ENCODE results near the gene AURKA.

The AURKA gene

DNA sequence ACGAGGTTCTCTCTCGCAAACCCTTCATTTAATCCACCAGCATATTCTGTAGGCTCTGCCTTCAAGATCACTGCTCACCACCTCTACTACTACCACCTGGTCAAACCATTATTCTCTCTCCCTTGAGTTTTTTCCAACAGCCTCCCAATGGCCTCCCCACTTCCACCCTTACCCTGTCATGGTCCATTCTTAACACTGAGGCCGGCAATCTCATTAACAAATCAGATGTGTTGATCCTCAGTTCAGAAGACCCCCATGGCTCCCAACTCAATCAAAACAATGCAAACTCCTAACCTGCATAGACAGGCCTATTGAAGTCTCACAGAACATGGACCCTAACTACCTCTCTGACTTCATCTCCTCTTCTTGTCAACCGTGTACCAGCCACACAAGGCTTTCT lies 2.2 kb downstream of the AURKA start:
- DNase-seq, result no peak

DNA sequence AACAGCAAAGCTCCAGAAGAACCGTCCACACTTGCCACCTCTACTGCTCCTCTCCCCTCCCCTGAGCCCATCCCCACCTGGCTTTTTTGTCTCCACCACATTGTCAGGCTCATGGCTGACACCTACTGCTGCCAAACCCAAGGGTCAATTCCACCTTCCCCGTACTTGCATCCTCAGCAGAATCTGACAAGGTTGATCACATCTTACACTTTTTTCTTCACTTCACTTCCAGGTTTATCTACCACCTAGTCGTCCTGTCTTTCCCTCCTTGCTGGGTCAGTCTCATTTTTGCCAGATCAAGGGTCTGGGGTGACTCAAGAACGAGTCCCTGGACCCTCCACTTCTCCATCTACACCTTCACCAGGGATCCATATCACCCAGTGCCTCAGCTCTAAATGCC lies 3.1 kb downstream of the AURKA start:
- no peak for DNase-seq

DNA sequence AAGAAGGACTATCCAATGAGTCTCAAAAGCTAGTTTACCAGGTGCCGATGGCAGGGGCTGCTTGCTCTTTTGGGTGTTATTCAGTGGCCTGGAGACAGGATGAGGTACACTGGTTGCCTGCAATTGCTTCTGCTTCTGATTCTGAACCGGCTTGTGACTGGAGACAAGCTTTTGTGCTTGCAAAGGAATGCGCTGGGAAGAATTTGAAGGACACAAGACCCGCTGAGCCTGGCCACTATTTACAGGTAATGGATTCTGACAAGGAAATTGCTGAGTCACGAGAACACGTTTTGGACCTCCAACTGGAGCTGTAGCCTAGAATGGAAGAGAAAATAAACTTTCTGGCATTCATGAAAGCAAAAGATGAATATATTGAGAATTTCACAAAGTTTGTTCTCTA lies 5.8 kb downstream of the AURKA start:
- DNase-seq, result no peak

DNA sequence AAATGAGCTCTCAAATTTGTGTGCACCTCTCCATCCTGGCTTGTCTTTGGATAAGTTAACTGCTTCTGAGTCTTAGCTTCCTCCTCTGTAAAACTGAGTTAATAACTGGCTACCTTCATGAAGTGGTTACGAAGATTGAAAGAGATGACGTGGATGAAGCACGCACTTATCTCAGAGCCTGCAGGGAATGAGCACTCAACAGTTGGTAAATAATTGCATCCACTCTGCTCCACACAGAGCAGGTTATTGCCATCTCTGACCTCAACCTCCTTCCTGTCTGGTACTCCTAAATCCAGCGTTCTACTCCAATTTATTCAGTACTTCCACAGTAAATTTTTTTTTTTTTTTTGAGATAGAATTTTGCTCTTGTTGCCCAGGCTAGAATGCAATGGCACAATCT lies 6.9 kb downstream of the AURKA start:
- DNase-seq, result no peak

DNA sequence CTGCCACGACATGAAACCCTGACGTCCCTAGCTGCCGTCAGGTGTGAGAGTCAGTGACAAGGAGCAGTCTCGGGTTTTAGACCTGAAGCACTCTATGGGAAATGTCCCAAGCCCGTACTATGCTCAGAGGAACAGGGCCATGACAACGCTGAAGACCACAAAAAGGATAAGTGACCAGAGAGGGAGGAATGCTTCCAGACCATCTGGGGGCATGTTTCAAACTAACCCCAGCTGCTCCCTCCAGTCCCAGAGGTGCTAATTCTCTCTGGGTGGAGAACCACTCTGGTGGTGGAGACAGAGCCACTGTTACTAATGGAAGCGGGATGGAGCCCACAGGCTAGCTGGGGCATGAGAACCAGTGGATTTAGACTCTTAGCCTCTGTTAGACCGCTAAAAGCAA lies 8.7 kb downstream of the AURKA start:
- DNase-seq, result no peak

DNA sequence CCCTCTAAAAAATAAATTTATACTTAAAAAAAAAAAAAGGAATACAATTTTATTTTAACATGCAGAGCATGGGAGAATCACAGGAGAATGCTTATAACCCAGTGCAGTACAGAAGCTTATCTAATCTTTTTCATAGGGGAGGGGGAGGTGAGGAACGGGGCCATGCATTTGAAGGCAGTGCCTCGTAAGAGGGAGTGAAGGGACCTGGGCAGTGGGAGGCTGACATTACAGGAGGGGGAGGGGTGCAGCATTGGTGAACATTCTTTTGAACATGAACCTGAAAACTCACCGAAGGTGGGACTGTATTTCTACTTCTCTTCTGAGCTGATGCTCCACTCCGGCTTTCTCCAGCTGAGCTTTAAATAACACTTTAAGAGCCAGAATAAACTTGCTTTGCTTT lies 9.3 kb downstream of the AURKA start:
- DNase-seq, result no peak

DNA sequence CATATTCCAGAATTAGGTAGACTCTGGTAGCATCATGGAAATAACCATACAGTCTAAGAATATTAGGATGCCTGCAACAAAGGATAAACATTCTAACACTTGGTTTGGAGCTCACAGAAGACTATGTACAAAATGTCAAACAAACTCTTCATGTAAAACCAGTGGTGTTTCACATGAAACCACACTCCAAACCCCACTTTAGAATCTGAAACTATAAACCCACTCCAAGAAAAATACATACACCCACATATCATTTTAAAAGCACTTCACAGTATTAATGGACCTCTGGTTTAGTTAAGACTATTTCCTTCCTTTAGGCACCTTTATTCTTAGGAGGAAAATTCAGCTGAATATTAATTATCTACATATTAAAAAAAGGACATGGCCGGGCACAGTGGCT lies 10.5 kb downstream of the AURKA start:
- DNase-seq, result no peak

DNA sequence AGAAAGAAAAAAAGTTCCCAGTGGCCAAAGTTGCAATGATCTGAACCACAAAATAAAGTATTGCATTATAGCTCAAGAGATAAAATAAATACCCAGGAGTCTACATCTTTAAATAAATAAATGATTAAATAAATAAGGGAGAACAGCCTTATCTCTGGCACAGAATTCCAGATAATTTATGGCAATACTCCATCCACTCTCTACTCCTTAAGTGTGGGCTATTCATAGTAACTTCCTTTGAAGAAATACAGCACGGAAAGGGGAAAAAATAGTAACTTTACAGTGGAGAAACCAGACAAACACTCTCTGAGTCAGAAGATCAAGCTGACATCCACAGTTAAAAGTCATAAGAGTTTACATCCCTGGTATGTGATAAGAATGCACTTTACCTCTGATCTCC lies 11.6 kb downstream of the AURKA start:
- DNase-seq, result no peak

DNA sequence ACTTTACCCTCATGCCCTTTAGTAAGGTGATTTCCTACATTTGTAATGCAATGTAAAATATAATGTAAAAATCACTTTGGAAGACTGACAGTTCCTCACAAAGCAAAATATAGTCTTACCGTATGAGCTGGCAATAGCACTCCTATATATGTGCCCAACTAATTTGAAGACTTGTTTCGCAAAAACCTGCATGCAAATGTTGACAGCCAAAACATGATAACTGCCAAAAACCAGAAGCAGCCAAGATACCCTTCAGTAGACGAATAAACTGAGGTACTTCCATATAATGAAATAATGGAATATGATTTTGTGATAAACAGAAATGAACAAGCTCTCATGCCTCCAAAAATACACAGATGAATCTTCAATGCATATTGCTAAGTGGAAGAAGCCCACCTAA lies 13.6 kb downstream of the AURKA start:
- no peak for DNase-seq

DNA sequence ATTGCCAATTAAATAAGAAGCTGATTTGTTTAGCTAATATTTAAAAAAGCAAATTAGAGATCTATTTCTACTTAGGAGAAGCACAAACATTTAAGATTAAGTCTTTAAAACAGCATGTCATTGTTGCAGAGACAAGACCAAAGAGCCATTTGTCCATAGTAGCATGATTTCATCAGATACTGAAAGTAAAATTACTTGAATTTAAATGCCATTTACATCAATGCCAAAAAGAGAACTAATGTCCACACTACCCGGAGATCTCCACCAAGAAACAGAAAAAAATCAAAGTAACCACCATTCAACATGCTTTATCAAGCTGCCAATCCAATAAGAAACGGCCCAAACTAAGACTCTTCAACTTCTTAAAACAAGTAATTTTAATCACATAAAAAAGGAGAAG lies 15.7 kb downstream of the AURKA start:
- no peak for DNase-seq

DNA sequence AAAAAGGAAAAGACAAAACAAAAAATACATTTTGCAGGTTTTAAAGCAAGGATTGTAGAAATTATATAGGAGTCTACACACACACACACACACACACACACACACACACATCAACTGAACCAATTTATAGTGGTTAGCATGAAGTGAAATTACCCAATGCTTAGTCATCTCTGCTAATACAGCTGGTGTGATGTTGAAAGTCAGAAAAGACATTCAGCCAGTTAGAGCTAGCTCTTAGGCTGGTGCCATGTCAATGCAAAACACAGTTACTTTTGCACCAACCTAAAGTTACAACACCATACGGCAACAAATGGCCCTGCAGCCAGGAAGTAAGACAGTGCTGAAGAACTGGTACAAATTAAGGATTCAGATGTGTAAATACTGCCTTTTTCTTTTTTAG lies 18.1 kb downstream of the AURKA start:
- DNase-seq, result no peak

DNA sequence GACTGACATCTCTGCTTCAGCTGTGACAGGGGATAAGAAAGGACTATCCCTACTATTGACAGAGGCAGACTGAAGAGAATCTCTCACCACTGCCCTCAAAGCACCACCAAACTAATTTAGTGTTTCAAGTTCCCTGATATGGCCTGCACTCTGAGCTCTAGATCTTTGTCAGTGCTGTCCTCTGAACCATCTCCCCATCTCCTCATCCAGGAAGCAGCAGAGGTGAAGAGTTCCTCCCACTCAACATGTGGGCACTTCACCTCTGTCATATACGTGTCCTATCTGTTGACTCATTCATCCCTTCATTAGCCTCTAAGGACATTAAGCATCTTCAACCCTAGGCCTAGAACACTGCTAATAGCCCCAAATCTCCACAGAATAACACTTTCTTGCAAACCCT lies 19.2 kb downstream of the AURKA start:
- DNase-seq, result no peak

DNA sequence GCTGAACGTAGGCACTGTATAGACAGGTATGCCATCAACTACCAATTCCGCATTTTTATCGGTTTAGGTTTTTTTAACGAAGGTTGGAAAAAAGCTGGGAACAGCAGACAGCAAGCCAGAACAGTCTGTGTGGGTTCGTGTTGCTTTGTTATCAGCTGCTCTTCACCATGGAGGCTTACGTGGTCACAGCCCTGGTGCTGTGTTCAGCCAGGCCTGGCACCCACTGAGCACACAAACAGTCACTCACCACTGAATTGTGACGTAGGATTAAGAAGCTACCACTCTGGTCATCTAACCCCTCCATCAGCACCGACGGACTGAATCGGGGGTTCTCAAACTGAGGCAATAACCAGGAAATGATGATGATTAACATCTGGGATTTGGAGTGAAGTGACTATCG lies 20.0 kb downstream of the AURKA start:
- DNase-seq, result no peak

DNA sequence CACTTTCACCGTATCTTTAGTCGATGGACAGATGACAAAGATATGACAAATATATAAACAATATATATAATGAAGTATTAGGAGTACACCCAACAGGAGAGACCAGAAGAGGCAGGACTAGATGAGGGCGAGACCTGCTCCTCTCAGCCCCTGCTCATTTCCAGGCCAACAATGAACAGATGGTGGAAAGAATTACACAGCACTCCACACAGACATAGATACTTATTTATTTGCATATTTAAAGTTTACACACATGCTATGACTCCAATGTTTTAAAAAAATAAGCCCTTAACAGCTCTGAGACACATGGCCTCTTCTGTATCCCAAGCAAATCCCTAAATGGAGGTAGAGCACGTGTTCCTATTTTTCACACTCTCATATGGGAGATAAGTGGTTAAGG lies 22.8 kb downstream of the AURKA start:
- no peak for DNase-seq

DNA sequence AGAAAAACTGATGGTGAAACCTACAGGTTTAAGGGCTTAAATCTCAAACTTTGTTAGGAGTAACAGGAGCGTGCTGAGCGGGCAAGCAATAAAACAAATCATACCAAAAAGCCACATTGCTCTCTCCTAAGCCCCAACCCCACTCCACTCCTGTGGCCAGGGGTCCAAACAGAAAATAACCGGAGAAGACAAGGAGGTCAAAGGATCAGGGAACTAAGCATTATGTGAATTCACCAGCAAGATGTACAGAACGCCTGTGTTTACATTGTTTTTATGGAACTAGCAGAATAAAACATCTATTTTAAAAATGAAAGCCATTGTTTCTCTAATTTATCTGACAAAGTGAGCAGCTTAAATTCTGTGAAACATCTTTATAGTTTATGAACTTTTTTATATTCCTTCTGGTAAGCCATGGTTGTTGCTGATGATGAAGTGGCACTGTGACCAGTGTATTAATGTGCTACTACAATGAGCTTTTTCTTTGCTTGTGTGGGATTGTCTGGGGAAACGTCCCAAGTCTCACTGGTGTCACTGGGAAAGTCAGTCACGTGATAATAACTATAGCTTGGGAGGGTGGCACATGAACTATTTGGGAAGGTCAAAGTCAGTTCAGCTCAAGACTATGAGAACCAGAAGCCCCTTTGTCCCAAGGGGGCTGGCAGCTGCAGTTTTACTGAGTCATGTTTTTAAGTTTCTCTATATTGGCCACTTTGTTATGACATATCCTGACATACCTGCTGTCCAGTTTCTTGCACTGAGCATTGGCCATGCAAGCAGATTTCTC lies 23.5 kb downstream of the AURKA start:
- no peak for DNase-seq

DNA sequence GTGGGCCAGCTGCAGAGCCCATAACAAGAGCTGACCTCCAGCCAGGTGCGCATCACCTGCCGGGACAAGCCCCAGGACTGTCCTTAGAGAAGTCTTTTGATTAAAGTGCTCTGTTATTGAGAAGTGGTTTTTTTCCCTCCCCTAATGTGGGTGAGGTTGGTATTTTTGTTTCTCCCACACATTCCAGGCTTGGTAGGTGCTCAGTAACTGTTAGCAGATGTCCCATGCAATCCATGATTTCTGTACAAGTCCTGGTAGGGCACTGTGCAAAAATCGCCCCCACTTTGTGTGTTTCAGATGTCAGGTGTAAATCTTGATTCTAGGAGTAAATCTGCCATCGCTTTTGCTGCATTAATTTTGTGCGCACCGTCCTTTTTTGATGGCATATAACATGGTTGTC lies 28.5 kb downstream of the AURKA start:
- DNase-seq, result no peak

DNA sequence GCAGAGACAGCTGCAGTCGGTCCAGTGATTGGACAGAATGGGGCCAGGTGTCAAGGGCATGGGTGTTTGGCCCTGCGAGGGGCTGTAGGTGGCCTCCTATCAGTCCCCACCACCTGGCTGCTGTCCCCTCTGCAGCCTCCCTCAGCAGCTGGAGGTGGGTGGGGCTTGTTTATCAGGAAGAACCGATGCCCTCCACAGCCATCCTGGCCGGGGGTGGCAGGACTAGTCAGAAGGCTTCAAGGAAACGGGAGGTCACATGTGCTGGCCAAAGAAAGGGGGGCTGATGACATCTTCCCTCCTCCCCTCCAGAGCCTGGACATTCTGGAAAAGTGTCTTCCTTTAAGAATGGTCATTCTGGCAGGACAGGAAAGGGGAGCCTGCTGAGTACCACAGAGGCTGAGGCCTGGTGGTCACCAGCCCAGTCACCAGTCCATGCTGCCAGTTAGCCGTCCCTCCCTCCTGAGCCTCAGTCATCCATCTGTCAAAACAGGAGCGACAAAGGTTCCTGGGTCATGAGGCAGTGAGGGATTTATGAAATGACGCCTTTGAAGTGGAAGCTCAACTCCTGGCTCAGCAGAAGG lies 29.1 kb downstream of the AURKA start:
- DNase-seq, result no peak

DNA sequence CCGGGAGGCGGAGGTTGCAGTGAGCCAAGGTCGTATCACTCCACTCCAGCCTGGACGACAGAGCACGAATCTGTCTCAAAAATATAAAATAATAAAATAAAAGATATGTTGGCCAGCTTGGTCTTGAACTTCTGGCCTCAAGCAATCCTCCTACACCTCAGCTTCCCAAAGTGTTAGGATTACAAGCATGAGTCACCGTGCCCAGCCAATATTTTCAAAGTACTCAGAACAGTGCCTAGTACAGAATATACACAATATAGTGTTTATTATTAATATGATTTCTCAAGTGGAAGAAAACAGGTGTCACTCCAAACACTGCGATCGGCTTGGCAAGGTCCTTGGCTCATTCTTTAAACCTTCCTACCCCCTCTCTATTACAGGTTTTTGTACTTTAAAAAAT lies 30.1 kb downstream of the AURKA start:
- no peak for DNase-seq

DNA sequence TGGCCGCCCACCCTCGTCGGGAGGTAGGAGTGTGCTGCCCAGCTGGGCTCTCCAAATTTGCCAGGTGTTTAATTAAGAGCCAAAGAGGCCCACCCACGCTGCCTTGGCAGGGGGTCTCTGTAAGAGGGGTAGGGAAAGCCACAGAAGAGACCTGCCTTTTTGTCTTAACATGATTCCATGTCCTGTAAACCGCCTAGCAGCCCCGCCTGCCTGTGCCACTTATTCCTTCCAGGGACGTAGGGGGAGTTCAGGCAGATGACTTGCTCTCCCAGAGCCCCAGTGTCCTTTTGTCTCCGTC lies 31.2 kb downstream of the AURKA start:
- peak; percentile 14 for DNase-seq

DNA sequence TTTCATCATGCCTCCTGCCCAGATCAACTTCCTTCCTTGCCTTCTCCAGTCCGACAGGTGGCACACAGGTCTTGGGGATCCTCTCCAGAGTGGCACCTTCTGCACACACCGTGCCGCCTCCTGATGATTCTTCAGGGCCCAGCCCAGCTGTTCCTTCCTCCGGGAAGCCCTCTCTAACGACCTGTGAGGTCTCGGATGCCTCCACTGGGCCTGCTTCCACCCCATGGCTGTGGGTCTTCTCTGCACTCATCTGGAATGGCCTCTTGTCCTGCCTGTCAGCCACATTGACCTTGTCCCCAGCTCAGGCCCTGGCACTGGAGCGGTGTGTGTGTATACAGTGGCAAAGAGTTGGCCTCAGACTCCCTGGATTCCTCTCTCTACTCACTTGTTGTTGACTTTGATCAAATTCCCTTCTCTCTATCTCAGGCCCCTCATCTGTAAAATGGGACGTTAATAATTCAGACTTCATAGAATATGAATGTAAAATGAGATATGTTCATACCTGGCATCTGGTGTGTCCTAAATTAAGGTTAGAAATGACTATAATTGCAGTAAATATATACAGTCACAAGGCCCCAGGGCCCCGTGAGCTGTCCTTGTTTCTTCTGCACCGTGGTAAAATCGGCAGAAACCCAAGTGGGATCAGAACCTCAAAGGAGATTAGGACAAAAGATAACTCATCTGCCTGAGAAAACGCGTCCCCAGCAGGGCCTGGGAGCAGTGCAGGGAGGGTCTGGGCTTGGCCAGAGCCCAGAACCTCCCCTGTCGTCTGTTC lies 31.7 kb downstream of the AURKA start:
- no peak for DNase-seq

DNA sequence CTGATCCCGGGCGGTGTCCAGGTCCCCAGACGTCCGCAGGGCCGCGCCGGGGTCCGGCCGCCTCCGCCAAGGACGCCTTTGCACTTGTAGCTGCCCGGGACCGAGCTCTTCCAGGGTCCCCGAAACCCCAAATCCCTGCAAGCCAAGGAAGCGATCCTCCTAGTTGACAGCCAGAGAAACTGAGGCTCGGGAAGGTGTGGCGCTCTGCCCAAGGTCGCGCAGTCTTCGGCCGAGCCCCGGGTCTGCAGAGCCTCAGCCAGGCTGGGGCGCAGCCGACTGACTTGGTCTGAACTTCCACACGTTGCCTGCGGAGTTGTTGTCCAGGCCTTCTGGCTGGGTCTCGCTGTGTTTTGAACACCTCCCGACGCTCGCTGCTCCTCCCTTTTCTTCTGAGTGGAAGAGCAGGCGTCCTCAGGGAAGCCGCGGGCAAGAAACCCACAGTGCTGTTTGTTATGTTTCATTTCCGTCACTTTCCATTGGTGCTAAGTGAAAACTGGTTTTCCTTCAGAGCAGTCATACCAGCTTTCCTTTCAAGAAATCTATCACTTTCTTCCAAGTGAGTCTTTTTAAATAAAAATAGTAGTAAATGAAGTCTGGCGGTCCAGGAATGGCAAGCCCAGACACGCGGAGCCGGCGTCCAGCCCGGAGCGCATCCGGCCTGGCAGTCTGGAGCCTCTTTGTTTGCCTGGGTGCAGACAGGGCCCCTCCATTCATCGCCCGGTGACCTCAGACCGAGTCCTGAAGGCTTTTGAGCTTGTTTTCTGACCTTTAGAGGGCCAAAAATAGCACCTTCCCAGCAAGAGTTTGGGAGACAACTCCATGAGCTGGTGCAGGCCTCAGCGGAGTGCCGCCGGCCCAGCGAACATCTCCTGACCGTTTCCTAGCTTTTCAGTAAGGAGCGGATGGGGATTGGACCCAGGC lies 32.5 kb downstream of the AURKA start:
- DNase-seq, result peak; percentile 52

DNA sequence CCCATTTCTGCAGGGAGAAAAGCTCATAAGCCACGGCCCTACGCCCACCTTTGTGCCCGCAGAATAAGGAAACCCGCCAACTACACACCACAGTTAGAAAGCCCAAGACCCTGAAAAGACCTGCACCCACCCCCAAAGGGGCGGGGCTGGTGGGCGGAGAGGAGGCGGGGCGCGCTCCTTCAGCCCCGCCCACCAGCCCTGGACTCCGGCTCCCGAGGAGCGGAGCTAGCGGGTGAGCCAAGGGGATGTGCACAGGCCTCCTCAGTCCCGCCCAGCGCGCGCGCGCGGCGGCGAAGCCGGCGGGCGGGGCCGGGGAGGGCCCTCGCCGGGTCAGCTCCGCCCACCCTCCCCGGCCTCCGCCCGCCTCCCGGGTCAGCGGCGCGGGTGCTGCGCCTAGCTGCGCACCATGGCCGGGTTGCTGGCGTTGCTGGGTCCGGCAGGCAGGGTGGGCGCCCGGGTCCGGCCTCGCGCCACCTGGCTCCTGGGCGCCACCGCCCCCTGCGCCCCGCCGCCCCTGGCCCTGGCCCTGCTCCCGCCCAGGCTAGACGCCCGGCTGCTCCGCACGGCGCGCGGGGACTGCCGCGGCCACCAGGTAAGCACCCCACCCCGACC lies 33.3 kb downstream of the AURKA start, which contains the start of gene FAM210B:
FAM210B (plus strand) TSS at position 375 of the 612 bp plus-strand sequence; CDS start at position 407, 32 bp downstream.
- DNase-seq, result peak; percentile 85

DNA sequence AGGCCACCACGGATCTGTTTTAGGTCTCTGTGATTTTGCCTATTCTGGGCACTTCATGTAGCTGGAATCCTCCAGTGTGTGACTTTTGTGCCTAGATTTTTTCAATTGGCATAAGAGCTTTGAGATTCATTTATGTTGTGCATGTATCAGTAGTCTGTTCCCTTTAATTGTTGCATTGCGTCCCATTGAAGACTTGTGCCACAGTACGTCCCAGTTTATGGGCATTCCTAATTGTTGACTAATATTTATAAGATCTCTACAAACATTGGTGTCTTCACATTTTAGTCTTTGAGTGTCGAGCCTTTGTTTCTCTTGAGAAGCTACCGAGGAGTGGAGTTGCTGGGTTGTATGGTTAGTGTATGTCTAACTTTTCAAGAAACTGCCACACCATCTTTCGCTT lies 33.9 kb downstream of the AURKA start:
- no peak for DNase-seq

Data from COR-L47 (cell line).